ENCODE results near the gene SENP7.
"Not testable (repeated sequence)": the region's sequence is repeated elsewhere in the genome, so short reads cannot be mapped to it uniquely, and the experiment has no call there.

The SENP7 gene

DNA sequence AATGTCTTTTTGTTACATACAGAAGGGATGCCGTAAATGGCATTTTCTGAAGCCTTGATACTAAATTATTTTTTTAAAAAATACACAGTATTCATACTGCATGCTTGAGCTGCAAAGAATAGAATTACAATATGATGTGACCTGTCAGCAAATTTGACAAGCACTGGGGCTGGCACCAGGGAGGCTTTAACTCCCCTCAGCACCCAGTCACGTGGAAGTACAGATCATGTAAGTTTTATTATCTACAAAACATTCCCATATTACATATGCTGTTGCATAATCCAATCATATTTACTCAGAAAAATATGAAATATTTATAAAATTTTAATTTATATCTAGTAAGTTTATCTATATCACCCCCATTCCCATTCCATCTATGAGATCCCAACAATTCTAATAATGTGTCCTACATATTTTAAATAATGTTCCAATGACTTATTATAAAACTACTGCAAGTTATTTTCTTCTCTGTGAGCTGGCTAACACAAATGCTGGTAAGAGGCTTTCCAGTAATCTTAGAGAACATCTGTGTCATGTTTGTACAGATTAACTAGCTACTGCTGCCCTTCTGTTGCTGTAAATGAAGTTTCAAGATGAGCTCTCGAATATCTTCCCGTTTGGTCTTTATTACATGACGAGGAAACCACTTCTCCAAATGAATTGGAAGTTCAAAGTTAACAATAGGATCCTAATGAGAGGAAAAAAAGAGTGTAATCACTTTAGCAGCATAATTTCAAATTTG, 187.4 kb downstream of the SENP7 start:
- Histone ChIP-seq H3K27ac (no peak overlapping the region), H3K4me3 (no peak overlapping the region)
- TF ChIP-seq, protein P1, sequence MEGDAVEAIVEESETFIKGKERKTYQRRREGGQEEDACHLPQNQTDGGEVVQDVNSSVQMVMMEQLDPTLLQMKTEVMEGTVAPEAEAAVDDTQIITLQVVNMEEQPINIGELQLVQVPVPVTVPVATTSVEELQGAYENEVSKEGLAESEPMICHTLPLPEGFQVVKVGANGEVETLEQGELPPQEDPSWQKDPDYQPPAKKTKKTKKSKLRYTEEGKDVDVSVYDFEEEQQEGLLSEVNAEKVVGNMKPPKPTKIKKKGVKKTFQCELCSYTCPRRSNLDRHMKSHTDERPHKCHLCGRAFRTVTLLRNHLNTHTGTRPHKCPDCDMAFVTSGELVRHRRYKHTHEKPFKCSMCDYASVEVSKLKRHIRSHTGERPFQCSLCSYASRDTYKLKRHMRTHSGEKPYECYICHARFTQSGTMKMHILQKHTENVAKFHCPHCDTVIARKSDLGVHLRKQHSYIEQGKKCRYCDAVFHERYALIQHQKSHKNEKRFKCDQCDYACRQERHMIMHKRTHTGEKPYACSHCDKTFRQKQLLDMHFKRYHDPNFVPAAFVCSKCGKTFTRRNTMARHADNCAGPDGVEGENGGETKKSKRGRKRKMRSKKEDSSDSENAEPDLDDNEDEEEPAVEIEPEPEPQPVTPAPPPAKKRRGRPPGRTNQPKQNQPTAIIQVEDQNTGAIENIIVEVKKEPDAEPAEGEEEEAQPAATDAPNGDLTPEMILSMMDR (IDR thresholded peaks at IDR 0.05) = no peak
- DNase-seq (ENCODE audit: low spot score) = no peak

GRCh38 chr3:101320475-101320874, 192.5 kb downstream of the SENP7 start, which contains the start of gene IMPG2:
Gene IMPG2 (minus strand): TSS chr3:101320575. CDS start chr3:101320372, 203 bp downstream.
- H3K27ac ChIP-seq = no peak within 1 kb of the TSS
- TF ChIP-seq, protein P1 (IDR thresholded peaks at IDR 0.05) = no peak
- no peak within 1 kb of the TSS for H3K4me3 ChIP-seq
- DNase-seq (ENCODE audit: low spot score) = no peak

DNA sequence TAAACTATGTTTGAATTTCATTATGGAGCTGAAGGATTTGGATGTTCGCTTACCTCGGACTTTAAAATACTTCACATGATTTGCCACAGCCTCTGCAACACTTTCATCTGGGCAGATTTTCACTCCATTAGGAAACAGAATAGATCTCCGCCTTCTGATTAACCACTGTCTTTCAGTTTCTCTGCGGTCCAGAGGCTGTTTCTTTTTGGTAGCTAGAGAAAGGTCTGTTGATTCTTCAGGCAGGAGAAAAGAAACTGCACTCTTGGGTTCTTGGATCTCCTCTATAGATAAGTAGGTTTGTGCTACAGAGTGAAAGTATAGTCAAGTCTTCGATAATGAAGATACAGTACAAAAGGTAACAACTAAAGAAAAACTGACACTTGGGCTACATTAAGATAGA, 193.5 kb downstream of the SENP7 start:
- H3K27ac ChIP-seq = no peak overlapping the region
- TF ChIP-seq, protein P1 (IDR thresholded peaks at IDR 0.05) = no peak
- DNase-seq (ENCODE audit: low spot score) = no peak
- H3K4me3 ChIP-seq = no peak overlapping the region

DNA sequence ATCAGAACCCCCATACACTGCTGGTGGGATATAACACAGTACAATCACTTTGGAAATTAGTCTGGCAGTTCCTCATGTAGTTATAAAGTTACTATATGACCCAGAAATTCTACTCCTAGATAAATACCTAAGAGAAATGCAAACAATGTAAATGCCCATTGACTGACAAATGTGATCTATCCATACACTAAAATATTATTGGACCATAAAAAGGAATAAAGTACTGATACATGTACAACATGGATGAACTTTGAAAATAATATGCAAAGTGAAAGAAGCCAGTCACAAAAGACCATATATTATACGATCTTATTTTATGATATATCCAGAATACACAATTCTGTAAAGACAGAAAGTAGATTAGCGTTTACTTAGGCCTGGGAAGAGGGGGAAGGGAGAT, 200.5 kb downstream of the SENP7 start:
- DNase-seq (ENCODE audit: low spot score) = no peak
- Histone ChIP-seq H3K27ac (no peak overlapping the region), H3K4me3 (no peak overlapping the region)
- TF ChIP-seq, protein P1 (IDR thresholded peaks at IDR 0.05) = no peak

DNA sequence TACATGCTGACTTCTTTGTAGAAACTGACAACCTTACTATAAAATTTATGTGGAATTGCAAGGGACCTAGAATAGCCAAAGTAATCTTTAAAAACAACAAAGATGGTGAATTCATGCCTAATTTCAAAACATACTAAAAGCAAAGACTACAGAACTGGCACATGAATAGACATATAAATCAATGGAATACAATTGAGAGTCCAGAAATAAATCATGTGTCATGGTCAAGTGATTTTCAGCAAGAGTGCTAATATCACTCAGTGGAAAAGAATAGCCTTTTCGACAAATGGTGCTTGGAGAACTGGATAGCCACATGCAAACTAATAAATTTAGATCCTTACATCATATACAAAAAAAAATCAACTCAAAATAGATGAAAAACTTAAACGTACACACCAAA, 201.3 kb downstream of the SENP7 start:
- TF ChIP-seq, protein P1 (IDR thresholded peaks at IDR 0.05) = no peak
- no peak for DNase-seq (ENCODE audit: low spot score)
- no peak overlapping the region for H3K27ac ChIP-seq
- H3K4me3 ChIP-seq = no peak overlapping the region

DNA sequence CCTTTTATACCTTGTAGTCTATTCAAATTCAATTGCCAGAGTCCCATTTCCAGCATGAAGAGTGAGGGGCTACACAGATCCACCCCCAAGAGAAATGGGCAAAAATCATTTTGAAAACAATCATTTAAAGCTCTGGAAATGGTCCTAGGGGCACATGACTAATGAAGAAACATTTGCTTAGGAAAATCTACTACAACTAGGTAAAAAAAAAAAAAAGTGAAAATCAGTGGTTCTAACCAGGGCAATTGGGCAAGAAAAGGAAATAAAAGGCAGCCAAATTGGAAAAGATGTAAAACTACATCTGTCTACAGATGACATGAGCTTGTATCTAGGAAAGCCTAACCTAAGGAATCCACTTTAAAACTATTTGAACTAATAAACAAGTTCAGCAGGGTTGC, 202.0 kb downstream of the SENP7 start:
- TF ChIP-seq, protein P1 (IDR thresholded peaks at IDR 0.05) = no peak

DNA sequence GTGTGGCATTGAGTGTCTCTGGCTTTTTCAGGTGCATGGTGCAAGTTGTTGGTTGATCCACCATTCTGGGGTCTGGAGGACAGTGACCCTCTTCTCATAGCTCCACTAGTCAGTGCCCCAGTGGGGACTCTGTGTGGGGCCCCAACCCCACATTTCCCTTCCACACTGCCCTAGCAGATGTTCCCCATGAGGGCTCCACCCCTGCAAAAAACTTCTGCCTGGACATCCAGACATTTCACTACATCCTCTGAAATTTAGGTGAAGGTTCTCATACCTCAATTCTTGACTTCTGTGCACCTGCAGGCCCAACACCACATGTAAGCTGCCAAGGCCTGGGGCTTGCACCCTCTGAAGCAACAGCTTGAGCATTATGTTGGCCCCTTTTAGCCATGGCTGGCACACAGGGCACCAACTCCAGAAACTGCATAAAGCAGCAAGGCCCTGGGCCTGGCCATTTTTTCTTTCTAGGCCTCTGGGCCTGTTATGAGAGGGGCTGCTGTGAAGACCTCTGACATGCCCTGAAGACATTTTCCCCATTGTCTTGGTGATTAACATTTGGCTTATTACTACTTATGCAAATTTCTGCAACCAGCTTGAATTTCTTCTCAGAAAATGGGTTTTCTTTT, 204.8 kb downstream of the SENP7 start:
- H3K4me3 ChIP-seq; DNase-seq (ENCODE audit: low spot score); H3K27ac ChIP-seq: not testable (repeated sequence)

More for the DNA sequence above, 202.0 kb downstream of the SENP7 start:
- H3K4me3 ChIP-seq = no peak overlapping the region
- DNase-seq (ENCODE audit: low spot score) = no peak
- no peak overlapping the region for H3K27ac ChIP-seq
